GM21576 (cell line): ENCODE data around the gene ST8SIA4.

Experiments
- ATAC-seq: cut with Tn5 transposase; IDR thresholded peaks from one replicate; pipeline ENCODE4 v1.9.1; 2021; ENCODE audit warnings: mild to moderate bottlenecking, moderate library complexity; ENCODE audit not compliant: unreplicated experiment

The ST8SIA4 gene

GRCh38 chr5:100832252-100833230, 70.5 kb downstream of the ST8SIA4 start:
- no peak for ATAC-seq

GRCh38 chr5:100828898-100829356, 74.2 kb downstream of the ST8SIA4 start:
- ATAC-seq = no peak

GRCh38 chr5:100828071-100828897, 74.8 kb downstream of the ST8SIA4 start:
- peak; percentile 83 for ATAC-seq

- ATAC-seq = peak; percentile 22
Observed at GRCh38 chr5:100827481-100827889, 75.6 kb downstream of the ST8SIA4 start.

GRCh38 chr5:100826133-100826532, 76.9 kb downstream of the ST8SIA4 start:
- no peak for ATAC-seq

GRCh38 chr5:100824635-100825034, 78.4 kb downstream of the ST8SIA4 start:
- ATAC-seq = no peak

- no peak for ATAC-seq
Observed at GRCh38 chr5:100823812-100824211, 79.3 kb downstream of the ST8SIA4 start.

- ATAC-seq = no peak
Observed at GRCh38 chr5:100821751-100822150, 81.3 kb downstream of the ST8SIA4 start.

- no peak for ATAC-seq
Observed at GRCh38 chr5:100818340-100818739, 84.7 kb downstream of the ST8SIA4 start.

- ATAC-seq = no peak
Observed at GRCh38 chr5:100803397-100803796, 99.7 kb downstream of the ST8SIA4 start.

GRCh38 chr5:100802208-100802607, 100.9 kb downstream of the ST8SIA4 start:
- ATAC-seq = no peak

- peak; percentile 84 for ATAC-seq
Observed at GRCh38 chr5:100800562-100800961, 102.5 kb downstream of the ST8SIA4 start.

GRCh38 chr5:100799166-100799565, 103.9 kb downstream of the ST8SIA4 start:
- no peak for ATAC-seq

GRCh38 chr5:100797861-100798260, 105.2 kb downstream of the ST8SIA4 start:
- no peak for ATAC-seq

- ATAC-seq = no peak
Observed at GRCh38 chr5:100796851-100797250, 106.2 kb downstream of the ST8SIA4 start.

- no peak for ATAC-seq
Observed at GRCh38 chr5:100794844-100795243, 108.2 kb downstream of the ST8SIA4 start.

- ATAC-seq = no peak
Observed at GRCh38 chr5:100794218-100794617, 108.9 kb downstream of the ST8SIA4 start.

GRCh38 chr5:100792781-100793180, 110.3 kb downstream of the ST8SIA4 start:
- ATAC-seq = no peak

GRCh38 chr5:100791391-100791790, 111.7 kb downstream of the ST8SIA4 start:
- no peak for ATAC-seq

GRCh38 chr5:100790951-100791350, 112.1 kb downstream of the ST8SIA4 start:
- no peak for ATAC-seq

- ATAC-seq = peak; percentile 48
Observed at GRCh38 chr5:100790170-100790665, 112.9 kb downstream of the ST8SIA4 start.
